ENCODE data around the gene FGF3.

GRCh38 chr11:69775163-69775755, 44.0 kb downstream of the FGF3 start, which contains the start of gene FGF4:
- TF ChIP-seq EZH2 (IDR thresholded peaks at IDR 0.05; ENCODE audit: low read length) (no peak), CTCF (optimal IDR thresholded peaks at IDR 0.05 in 1 of 3, IDR thresholded peaks at IDR 0.05 in 1 of 3, conservative IDR thresholded peaks at IDR 0.05 in 1 of 3; ENCODE audit: extremely low read depth in 1 of 3, insufficient read depth in 2 of 3, low read length in 3 of 3) (no peak)
